Measurements from ENCODE around the gene SSTR3.

Gene SSTR3

GRCh38 chr22:37232140-37232998 is 20.1 kb upstream of the SSTR3 start:
- TF ChIP-seq TAF1 (IDR thresholded peaks at IDR 0.05; ENCODE audit: borderline replicate concordance, low read depth, low read length) (no peak), POLR2A (IDR thresholded peaks at IDR 0.05; ENCODE audit: low read depth, low read length) (no peak; the same call in 1 of the 2 replicates), POLR2AphosphoS5 (IDR thresholded peaks at IDR 0.05; ENCODE audit: low read depth, low read length) (no peak)

GRCh38 chr22:37231406-37232139 is 19.3 kb upstream of the SSTR3 start:
- no peak for TF ChIP-seq TAF1 (IDR thresholded peaks at IDR 0.05; ENCODE audit: borderline replicate concordance, low read depth, low read length)
- no peak for TF ChIP-seq POLR2A (IDR thresholded peaks at IDR 0.05; ENCODE audit: low read depth, low read length)
- no peak for TF ChIP-seq POLR2AphosphoS5 (IDR thresholded peaks at IDR 0.05; ENCODE audit: low read depth, low read length)
- peak; percentile 42 for FAIRE-seq
- DNase-seq (ENCODE audit: insufficient read length): no peak

More at GRCh38 chr22:37232140-37232998, 20.1 kb upstream of the SSTR3 start:
- DNase-seq (ENCODE audit: insufficient read length): no peak
- no peak for FAIRE-seq

GRCh38 chr22:37230673-37231405 is 18.6 kb upstream of the SSTR3 start:
- 0 out of 2 replicates have a peak, but pooled peaks have one; percentile 28 for TF ChIP-seq POLR2AphosphoS5 (IDR thresholded peaks at IDR 0.05; ENCODE audit: low read depth, low read length)
- no peak for TF ChIP-seq TAF1 (IDR thresholded peaks at IDR 0.05; ENCODE audit: borderline replicate concordance, low read depth, low read length)
- TF ChIP-seq POLR2A (IDR thresholded peaks at IDR 0.05; ENCODE audit: low read depth, low read length): peak; percentile 49; the same call in 1 of the 2 replicates
- DNase-seq (ENCODE audit: insufficient read length) (peak; percentile 52), FAIRE-seq (no peak)

DNA sequence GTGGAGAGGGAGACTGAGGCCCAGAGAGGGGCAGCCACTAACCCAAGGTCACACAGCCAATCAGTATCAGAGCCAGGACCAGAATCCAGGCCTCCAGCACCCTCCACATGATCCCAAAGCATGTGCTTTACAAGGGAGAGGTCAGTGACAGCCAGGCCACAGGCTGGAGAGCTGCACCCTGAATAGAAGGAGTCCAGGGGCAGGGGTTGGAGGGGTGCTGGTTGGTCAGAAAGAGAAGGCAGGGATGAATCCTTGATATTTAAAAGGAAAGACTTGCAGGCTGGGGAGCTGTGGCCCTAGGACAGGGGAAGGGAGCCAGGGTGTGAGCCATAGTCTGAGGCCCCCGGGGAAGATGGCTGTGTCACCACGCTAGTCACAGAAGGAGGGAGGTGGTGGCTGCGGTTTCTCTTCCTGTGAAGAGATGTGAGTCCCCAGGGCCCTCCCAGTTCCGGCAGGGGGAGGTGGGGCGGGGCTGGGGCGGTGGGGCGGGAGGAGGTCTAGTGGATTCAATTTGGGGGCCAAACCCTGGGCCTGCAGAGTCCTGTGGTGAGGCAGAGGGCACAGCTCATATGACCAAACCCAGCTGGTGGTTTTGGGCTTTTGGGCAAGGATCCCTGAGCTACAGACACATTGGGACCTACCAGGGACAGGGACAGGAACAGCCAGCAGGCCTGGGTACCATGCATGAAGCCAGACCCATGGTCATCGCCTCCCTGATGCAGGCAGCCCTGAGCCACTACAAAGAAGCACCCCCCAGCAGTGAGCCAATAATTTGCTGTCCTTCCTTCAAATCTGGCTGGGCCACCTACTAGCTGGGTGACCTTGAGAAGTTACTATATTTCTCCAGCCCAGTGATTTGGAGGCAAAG is 17.8 kb upstream of the SSTR3 start:
- TF ChIP-seq POLR2AphosphoS5 (IDR thresholded peaks at IDR 0.05; ENCODE audit: low read depth, low read length): peak; percentile 63; the same call in 1 of the 2 replicates
- TF ChIP-seq TAF1 (IDR thresholded peaks at IDR 0.05; ENCODE audit: borderline replicate concordance, low read depth, low read length): no peak
- FAIRE-seq (peak; percentile 93), DNase-seq (ENCODE audit: insufficient read length) (peak; percentile 89)

GRCh38 chr22:37229012-37229804 is 16.9 kb upstream of the SSTR3 start:
- no peak for DNase-seq (ENCODE audit: insufficient read length)
- FAIRE-seq: no peak
- TF ChIP-seq TAF1 (IDR thresholded peaks at IDR 0.05; ENCODE audit: borderline replicate concordance, low read depth, low read length) (no peak), POLR2AphosphoS5 (IDR thresholded peaks at IDR 0.05; ENCODE audit: low read depth, low read length) (no peak), POLR2A (IDR thresholded peaks at IDR 0.05; ENCODE audit: low read depth, low read length) (no peak)

DNA sequence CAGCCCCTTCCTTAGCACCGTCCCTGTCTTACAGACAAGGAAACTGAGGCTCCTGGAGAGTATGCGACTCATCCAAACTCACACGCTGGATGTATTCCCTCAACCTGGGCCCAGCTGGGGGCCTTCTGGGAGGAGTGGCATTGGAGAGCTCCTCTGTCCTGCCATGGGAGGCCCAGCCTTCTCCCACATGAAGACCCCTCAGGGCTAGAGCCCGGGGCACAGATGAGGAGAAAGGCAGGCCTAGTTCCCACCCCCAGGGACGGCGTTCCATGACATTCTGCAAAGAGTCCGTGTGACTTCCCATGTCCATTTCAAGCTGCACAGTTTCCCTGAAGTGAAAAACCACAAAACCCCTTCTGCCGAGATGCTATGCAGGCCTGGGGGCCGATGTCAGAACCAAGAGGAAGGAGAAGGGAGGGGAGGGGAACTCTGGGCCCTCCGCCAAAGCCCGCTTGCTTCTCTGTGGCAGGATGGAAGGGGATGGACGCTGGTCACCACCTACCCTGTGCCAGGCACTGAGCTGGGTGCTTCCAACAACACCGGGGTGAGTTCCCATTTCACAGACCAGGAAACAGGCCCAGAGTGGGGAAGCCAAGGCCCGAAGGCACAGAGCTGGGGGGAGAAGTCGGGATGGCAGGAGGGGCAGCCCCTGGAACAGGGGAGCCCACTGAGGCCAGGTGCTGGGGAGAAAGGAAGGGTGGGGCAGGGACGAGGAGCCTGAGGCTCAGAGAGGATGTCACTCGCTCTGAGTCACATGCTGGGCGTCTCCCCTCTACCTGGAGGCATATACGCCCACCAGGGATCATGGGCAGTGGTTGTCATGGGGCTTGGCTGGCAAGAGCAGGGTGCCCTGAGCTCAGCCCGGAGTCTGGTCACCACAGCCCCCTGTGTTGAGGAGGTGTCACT is 16.1 kb upstream of the SSTR3 start:
- FAIRE-seq: peak; percentile 76
- DNase-seq (ENCODE audit: insufficient read length): no peak
- TF ChIP-seq POLR2AphosphoS5 (IDR thresholded peaks at IDR 0.05; ENCODE audit: low read depth, low read length) (no peak), POLR2A (IDR thresholded peaks at IDR 0.05; ENCODE audit: low read depth, low read length) (no peak), TAF1 (IDR thresholded peaks at IDR 0.05; ENCODE audit: borderline replicate concordance, low read depth, low read length) (no peak)

GRCh38 chr22:37226514-37226913 is 14.2 kb upstream of the SSTR3 start:
- no peak for TF ChIP-seq POLR2AphosphoS5 (IDR thresholded peaks at IDR 0.05; ENCODE audit: low read depth, low read length)
- TF ChIP-seq TAF1 (IDR thresholded peaks at IDR 0.05; ENCODE audit: borderline replicate concordance, low read depth, low read length): no peak
- no peak for TF ChIP-seq POLR2A (IDR thresholded peaks at IDR 0.05; ENCODE audit: low read depth, low read length)
- no peak for DNase-seq (ENCODE audit: insufficient read length)
- FAIRE-seq: peak; percentile 50

- no peak for DNase-seq (ENCODE audit: insufficient read length)
- FAIRE-seq: no peak
- TF ChIP-seq POLR2AphosphoS5 (IDR thresholded peaks at IDR 0.05; ENCODE audit: low read depth, low read length) (no peak), TAF1 (IDR thresholded peaks at IDR 0.05; ENCODE audit: borderline replicate concordance, low read depth, low read length) (no peak), POLR2A (IDR thresholded peaks at IDR 0.05; ENCODE audit: low read depth, low read length) (no peak)
Observed at GRCh38 chr22:37226087-37226486, 13.8 kb upstream of the SSTR3 start.

DNA sequence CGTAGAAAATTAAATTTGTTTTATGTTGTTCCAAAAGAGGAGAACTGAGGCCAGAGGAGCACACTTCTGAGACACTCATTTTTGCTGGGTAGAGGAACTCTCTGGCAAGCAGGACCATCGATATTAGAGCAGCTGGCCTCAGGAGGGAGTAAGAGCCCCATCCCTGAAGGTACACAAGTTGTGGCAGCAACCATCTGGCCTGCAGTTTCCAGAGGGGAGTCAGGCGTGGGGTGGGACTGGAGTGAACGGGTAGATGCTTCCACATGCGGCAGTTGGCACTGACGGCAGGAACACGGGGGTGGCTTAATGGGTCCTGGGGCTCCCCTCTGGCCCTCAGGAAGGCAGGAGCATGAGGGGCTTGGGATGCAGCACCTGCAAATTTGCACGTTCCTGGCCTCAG is 13.2 kb upstream of the SSTR3 start:
- no peak for FAIRE-seq

More for the DNA sequence above, 13.2 kb upstream of the SSTR3 start:
- no peak for DNase-seq (ENCODE audit: insufficient read length)
- TF ChIP-seq POLR2AphosphoS5 (IDR thresholded peaks at IDR 0.05; ENCODE audit: low read depth, low read length): no peak
- TF ChIP-seq TAF1 (IDR thresholded peaks at IDR 0.05; ENCODE audit: borderline replicate concordance, low read depth, low read length): no peak
- TF ChIP-seq POLR2A (IDR thresholded peaks at IDR 0.05; ENCODE audit: low read depth, low read length): no peak
